NB4 (cell line): ENCODE measurements around the gene RAMP3.

Source experiments
- MYC ChIP-seq: IDR thresholded peaks from 2 replicates; pipeline ENCODE4 v1.6.1; 2011; ENCODE audit warnings: low read depth, low read length
- POLR2A ChIP-seq: IDR thresholded peaks from 2 replicates; pipeline ENCODE4 v1.6.1; 2011; ENCODE audit warnings: mild to moderate bottlenecking; ENCODE audit not compliant: insufficient read length; ENCODE audit errors: extremely low read depth
- TF ChIP-seq, protein P1 (sequence below): IDR thresholded peaks from one replicate; pipeline ENCODE4 v1.5.1; 2012; ENCODE audit warnings: low read depth, low read length
- TF ChIP-seq, protein P2 (sequence below): IDR thresholded peaks from 2 replicates; pipeline ENCODE4 v1.6.1; 2011; ENCODE audit warnings: low read depth, low read length

DNA sequence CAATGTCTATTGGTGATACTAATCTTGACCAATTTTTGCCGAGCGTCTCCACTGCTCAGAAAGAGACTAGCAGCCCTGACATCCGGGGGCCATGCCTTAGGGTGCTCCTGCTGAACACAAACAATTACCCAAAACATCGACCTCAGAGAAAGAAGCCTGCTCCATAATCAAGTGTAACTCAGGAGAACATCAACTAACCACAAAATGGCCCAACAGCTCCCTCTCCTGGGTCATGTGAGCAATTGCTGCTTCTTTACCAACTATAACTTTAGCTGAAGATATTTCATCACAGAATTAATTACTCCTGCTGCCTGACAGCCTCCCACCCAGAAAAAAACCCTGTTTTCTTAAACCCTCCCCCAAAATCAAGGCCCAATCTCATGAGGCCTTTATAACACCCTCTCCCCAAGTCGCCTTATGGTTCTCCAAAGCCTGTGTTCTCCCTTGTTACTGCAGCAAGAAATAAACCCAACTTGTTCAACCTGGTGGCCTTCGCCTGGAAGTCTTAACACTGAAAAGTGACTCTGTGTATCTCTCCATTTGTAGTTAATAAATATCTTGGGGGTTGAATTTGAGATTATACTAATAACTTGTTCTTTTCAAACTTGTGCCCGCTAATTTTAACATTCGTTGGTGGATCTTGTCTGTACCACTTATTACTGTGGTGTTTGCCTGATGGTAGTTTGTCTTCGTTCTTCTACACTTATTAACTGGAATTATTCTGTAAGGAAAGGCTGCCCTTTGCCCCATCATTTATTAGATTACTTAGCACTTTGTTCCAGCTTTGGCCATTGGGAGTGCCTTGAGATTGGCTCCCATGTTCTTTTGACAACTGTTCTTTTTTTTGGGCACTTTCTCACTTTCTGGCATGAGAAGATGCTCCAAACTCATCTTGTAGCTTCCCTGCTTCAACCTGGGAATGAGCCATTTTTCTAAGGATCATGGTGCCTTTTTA, 21.2 kb upstream of the RAMP3 start:
- TF ChIP-seq, protein P1, sequence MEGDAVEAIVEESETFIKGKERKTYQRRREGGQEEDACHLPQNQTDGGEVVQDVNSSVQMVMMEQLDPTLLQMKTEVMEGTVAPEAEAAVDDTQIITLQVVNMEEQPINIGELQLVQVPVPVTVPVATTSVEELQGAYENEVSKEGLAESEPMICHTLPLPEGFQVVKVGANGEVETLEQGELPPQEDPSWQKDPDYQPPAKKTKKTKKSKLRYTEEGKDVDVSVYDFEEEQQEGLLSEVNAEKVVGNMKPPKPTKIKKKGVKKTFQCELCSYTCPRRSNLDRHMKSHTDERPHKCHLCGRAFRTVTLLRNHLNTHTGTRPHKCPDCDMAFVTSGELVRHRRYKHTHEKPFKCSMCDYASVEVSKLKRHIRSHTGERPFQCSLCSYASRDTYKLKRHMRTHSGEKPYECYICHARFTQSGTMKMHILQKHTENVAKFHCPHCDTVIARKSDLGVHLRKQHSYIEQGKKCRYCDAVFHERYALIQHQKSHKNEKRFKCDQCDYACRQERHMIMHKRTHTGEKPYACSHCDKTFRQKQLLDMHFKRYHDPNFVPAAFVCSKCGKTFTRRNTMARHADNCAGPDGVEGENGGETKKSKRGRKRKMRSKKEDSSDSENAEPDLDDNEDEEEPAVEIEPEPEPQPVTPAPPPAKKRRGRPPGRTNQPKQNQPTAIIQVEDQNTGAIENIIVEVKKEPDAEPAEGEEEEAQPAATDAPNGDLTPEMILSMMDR, result peak; percentile 90
- TF ChIP-seq POLR2A (no peak), MYC (peak; percentile 70)
- TF ChIP-seq, protein P2, sequence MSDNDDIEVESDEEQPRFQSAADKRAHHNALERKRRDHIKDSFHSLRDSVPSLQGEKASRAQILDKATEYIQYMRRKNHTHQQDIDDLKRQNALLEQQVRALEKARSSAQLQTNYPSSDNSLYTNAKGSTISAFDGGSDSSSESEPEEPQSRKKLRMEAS, result peak; percentile 72
